Esophagus muscularis mucosa (tissue), 4 donors: ENCODE measurements around the gene RHBDF2.

Experiments used
- CTCF ChIP-seq, 3 experiments: fragments of 200-600 bp in 2 of 3; fragments of 450-650 bp in 1 of 3; sonication (generic) in 2 of 3; IDR thresholded peaks; one replicate each; pipeline ENCODE4 v1.5.1; 2017 to 2019; ENCODE audit warnings: antibody characterized with exemption in 3 of 3, mild to moderate bottlenecking in 2 of 3, moderate library complexity in 1 of 3
- EP300 ChIP-seq: sonication (generic); formaldehyde crosslinking; IDR thresholded peaks from one replicate; pipeline ENCODE4 v1.6.1; 2017; ENCODE audit warnings: antibody characterized with exemption
- POLR2A ChIP-seq: fragments of 450-650 bp; IDR thresholded peaks from one replicate; pipeline ENCODE4 v1.6.1; 2017; ENCODE audit warnings: antibody characterized with exemption, moderate library complexity, mild to moderate bottlenecking, low read depth
- POLR2AphosphoS5 ChIP-seq, 2 donors: sonication (generic); formaldehyde crosslinking; IDR thresholded peaks; one replicate each; pipeline ENCODE4 v1.6.1; 2017; ENCODE audit warnings: antibody characterized with exemption in 2 of 2

DNA sequence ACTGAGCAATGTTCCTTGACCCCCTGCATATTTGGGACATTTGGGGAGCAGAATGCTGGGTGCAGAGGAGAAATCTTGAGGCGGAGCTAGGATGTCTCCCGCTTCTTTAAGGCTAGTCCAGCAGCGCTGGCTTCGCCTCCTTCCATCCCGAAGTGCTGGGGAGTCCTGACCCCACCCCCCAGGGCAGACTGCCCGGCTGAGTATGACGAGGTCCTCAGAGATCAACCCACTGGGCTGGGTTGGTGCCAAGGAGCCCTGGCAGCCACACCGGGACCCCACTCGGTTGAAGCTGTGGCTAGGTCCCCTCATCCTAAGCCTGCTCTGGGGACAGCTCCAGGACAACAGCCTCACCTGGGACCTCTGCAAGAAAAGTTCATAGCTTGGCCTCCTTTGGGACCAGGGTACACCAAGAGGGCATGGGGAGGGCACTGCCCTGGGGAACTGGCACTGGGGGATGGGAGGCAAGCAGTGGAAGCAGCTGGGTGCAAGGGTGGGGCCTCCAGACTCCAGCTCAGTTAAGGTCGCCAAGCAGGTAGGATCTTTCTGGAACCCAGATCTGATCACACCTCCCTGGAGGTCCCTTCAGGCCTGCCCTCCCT, 11.0 kb downstream of the RHBDF2 start:
- TF ChIP-seq POLR2A (no peak), POLR2AphosphoS5 (IDR thresholded peaks at IDR 0.05) (no peak), CTCF (IDR thresholded peaks at IDR 0.05) (no peak), EP300 (no peak)
